SK-MEL-5 (cell line): Measurements from ENCODE around the gene EFTUD2. TPM values are rescaled to one million over a fixed set of nuclear protein-coding genes. Genes with fewer than 3 reads are reported as not detected.
"Not testable (repeated sequence)": the region's sequence is repeated elsewhere in the genome, so short reads cannot be mapped to it uniquely, and the experiment has no call there.

ENCODE experiments used
- DNase-seq: peaks from one replicate; pipeline ENCODE4 v3.0.0-alpha.2; 2016; ENCODE audit warnings: low read depth, low spot score
- in situ Hi-C: cut with HindIII; loops from 2 replicates; pipeline ENCODE4 v1.10.0; 2016; ENCODE audit warnings: low sequenced_read_pairs, high pct_unique_total_duplicates, low pct_unique_long_range_greater_than_20kb
- total RNA-seq: library from RNA; depleted of rRNA; stranded (reverse); fragments of >200 nt; shearing (Covaris generic); gene quantifications from 2 replicates; pipeline ENCODE4 v1.2.3, GENCODE V29; 2014

Gene EFTUD2
- total RNA-seq, 1 experiment from 2014 or later = 117 TPM

GRCh38 chr17:44840274-44840673 is 59.0 kb downstream of the EFTUD2 start:
- no peak for DNase-seq
- in situ Hi-C loops = no loop called here

GRCh38 chr17:44837196-44837595 is 62.0 kb downstream of the EFTUD2 start:
- in situ Hi-C loops = no loop called here

GRCh38 chr17:44832805-44833204 is 66.4 kb downstream of the EFTUD2 start:
- DNase-seq = no peak
- in situ Hi-C loops = no loop called here

More at GRCh38 chr17:44837196-44837595, 62.0 kb downstream of the EFTUD2 start:
- DNase-seq = no peak

- in situ Hi-C loops = no loop called here
- DNase-seq = no peak
These were observed 67.9 kb downstream of the EFTUD2 start for GRCh38 chr17:44831371-44831770.

GRCh38 chr17:44830359-44831288 is 68.6 kb downstream of the EFTUD2 start:
- in situ Hi-C loops = no loop called here

GRCh38 chr17:44829523-44830358 is 69.5 kb downstream of the EFTUD2 start, which contains the start of gene GJC1:
Gene GJC1, minus strand, starts transcription at chr17:44830287. Its CDS starts 24,470 bp downstream, at chr17:44805817.
- DNase-seq = peak; percentile 37
- in situ Hi-C loops = no loop called here

More at GRCh38 chr17:44830359-44831288, 68.6 kb downstream of the EFTUD2 start:
- peak; percentile 43 for DNase-seq

GRCh38 chr17:44828919-44829522 is 70.2 kb downstream of the EFTUD2 start:
- in situ Hi-C loops = no loop called here
- peak; percentile 14 for DNase-seq

- no peak for DNase-seq
- in situ Hi-C loops = no loop called here
These were observed 71.4 kb downstream of the EFTUD2 start for GRCh38 chr17:44827863-44828262.

- DNase-seq = no peak
- in situ Hi-C loops = no loop called here
These were observed 73.0 kb downstream of the EFTUD2 start for GRCh38 chr17:44826123-44826790.

GRCh38 chr17:44825236-44825635 is 74.0 kb downstream of the EFTUD2 start:
- DNase-seq = not testable (repeated sequence)

GRCh38 chr17:44820631-44821212 is 78.5 kb downstream of the EFTUD2 start:
- DNase-seq = peak; percentile 97

More at GRCh38 chr17:44825236-44825635, 74.0 kb downstream of the EFTUD2 start:
- in situ Hi-C loops = not testable (repeated sequence)

GRCh38 chr17:44818508-44818907 is 80.7 kb downstream of the EFTUD2 start:
- in situ Hi-C loops, DNase-seq: not testable (repeated sequence)

More at GRCh38 chr17:44820631-44821212, 78.5 kb downstream of the EFTUD2 start:
- in situ Hi-C loops = no loop called here

- no peak for DNase-seq
- in situ Hi-C loops = no loop called here
These were observed 87.0 kb downstream of the EFTUD2 start for GRCh38 chr17:44812263-44812662.

- DNase-seq, in situ Hi-C loops: not testable (repeated sequence)
These were observed 90.4 kb downstream of the EFTUD2 start for GRCh38 chr17:44808656-44809388.

- DNase-seq = no peak
- in situ Hi-C loops = no loop called here
These were observed 91.1 kb downstream of the EFTUD2 start for GRCh38 chr17:44808156-44808555.

- no peak for DNase-seq
- in situ Hi-C loops = no loop called here
These were observed 91.5 kb downstream of the EFTUD2 start for GRCh38 chr17:44807817-44808155.
